H9 (cell line): Measurements from ENCODE around the gene TMEM63C. TPM values are rescaled to one million over a fixed set of nuclear protein-coding genes. Genes with fewer than 3 reads are reported as not detected.

Experiments
- DNase-seq: peaks from one replicate; pipeline ENCODE4 v3.0.0-alpha.2; 2017
- H2AFZ ChIP-seq: one replicate; pipeline ENCODE4 v1.6.1; 2013; ENCODE audit warnings: mild to moderate bottlenecking, low read length, control low read depth, moderate library complexity
- H2AK5ac ChIP-seq: 2 replicates; pipeline ENCODE4 v1.6.1; 2013; ENCODE audit warnings: low read length, control low read depth, mixed read lengths; ENCODE audit not compliant: insufficient read length
- H2BK120ac ChIP-seq: one replicate; pipeline ENCODE4 v1.6.1; 2013; ENCODE audit warnings: low read depth, mild to moderate bottlenecking, low read length, control low read depth, inconsistent platforms; ENCODE audit not compliant: poor library complexity, severe bottlenecking
- H2BK12ac ChIP-seq: 2 replicates; pipeline ENCODE4 v1.6.1; 2013; ENCODE audit warnings: low read length, control low read depth, mixed read lengths, low read depth; ENCODE audit not compliant: insufficient read length
- H2BK15ac ChIP-seq: 2 replicates; pipeline ENCODE4 v1.6.1; 2013; ENCODE audit warnings: low read depth, low read length, control low read depth
- H2BK20ac ChIP-seq: one replicate; pipeline ENCODE4 v1.6.1; 2013; ENCODE audit warnings: low read depth, mild to moderate bottlenecking, low read length, control low read depth, inconsistent platforms; ENCODE audit not compliant: poor library complexity, severe bottlenecking
- H2BK5ac ChIP-seq: 2 replicates; pipeline ENCODE4 v1.6.1; 2013; ENCODE audit warnings: low read length, control low read depth, mixed read lengths; ENCODE audit not compliant: insufficient read length
- H3K14ac ChIP-seq: 2 replicates; pipeline ENCODE4 v1.6.1; 2013; ENCODE audit warnings: low read length, control low read depth; ENCODE audit not compliant: insufficient read depth
- H3K18ac ChIP-seq: 2 replicates; pipeline ENCODE4 v1.6.1; 2013; ENCODE audit warnings: low read depth, mild to moderate bottlenecking, mixed read lengths, low read length, control low read depth; ENCODE audit not compliant: insufficient read length
- H3K23ac ChIP-seq: 2 replicates; pipeline ENCODE4 v1.6.1; 2013; ENCODE audit warnings: low read length, control low read depth, mixed read lengths, low read depth; ENCODE audit not compliant: insufficient read length
- H3K23me2 ChIP-seq: 2 replicates; pipeline ENCODE4 v1.6.1; 2013; ENCODE audit warnings: low read depth, mild to moderate bottlenecking, mixed read lengths, low read length, control low read depth; ENCODE audit not compliant: insufficient read length, poor library complexity, severe bottlenecking
- H3K27ac ChIP-seq: 2 replicates; pipeline ENCODE4 v1.5.1; 2013; ENCODE audit warnings: low read length, control low read depth, mixed read lengths, low read depth; ENCODE audit not compliant: insufficient read length
- H3K27me3 ChIP-seq: 2 replicates; pipeline ENCODE4 v1.6.1; 2013; ENCODE audit warnings: low read length, control low read depth, inconsistent platforms; ENCODE audit not compliant: insufficient read depth
- H3K4ac ChIP-seq: 2 replicates; pipeline ENCODE4 v1.6.1; 2013; ENCODE audit warnings: low read depth, mild to moderate bottlenecking, control low read depth, inconsistent platforms, low read length, moderate library complexity
- H3K4me1 ChIP-seq: 2 replicates; pipeline ENCODE4 v1.6.1; 2013; ENCODE audit warnings: low read length, control low read depth, inconsistent platforms; ENCODE audit not compliant: insufficient read depth
- H3K4me2 ChIP-seq: 2 replicates; pipeline ENCODE4 v1.6.1; 2013; ENCODE audit warnings: low read length, control low read depth, mixed read lengths; ENCODE audit not compliant: insufficient read length, insufficient read depth
- H3K56ac ChIP-seq: 2 replicates; pipeline ENCODE4 v1.6.1; 2013; ENCODE audit warnings: low read depth, mild to moderate bottlenecking, mixed read lengths, low read length, control low read depth; ENCODE audit not compliant: insufficient read length
- H3K79me1 ChIP-seq: 2 replicates; pipeline ENCODE4 v1.6.1; 2013; ENCODE audit warnings: low read depth, mild to moderate bottlenecking, moderate library complexity, low read length, control low read depth, inconsistent platforms; ENCODE audit not compliant: insufficient read depth, poor library complexity, severe bottlenecking
- H3K79me2 ChIP-seq: 2 replicates; pipeline ENCODE4 v1.6.1; 2013; ENCODE audit warnings: low read length, control low read depth, inconsistent platforms; ENCODE audit not compliant: insufficient read depth
- H3K9ac ChIP-seq: 2 replicates; pipeline ENCODE4 v1.6.1; 2013; ENCODE audit warnings: low read length, control low read depth, mixed read lengths; ENCODE audit not compliant: insufficient read length; ENCODE audit errors: extremely low read depth
- H3K9me3 ChIP-seq: one replicate; pipeline ENCODE4 v1.6.1; 2013; ENCODE audit warnings: low read depth, low read length, inconsistent platforms; ENCODE audit not compliant: control insufficient read depth
- H3T11ph ChIP-seq: one replicate; pipeline ENCODE4 v1.6.1; 2013; ENCODE audit warnings: mild to moderate bottlenecking, low read length, control low read depth, inconsistent platforms
- H4K20me1 ChIP-seq: one replicate; pipeline ENCODE4 v1.6.1; 2013; ENCODE audit not compliant: control insufficient read depth, insufficient read length, insufficient read depth
- H4K5ac ChIP-seq: 2 replicates; pipeline ENCODE4 v1.6.1; 2013; ENCODE audit warnings: low read depth, mild to moderate bottlenecking, mixed read lengths, low read length, control low read depth; ENCODE audit not compliant: insufficient read length
- H4K8ac ChIP-seq: replicated peaks from 2 replicates; pipeline ENCODE4 v1.6.1; 2013; ENCODE audit warnings: low read length, control low read depth, mixed read lengths, low read depth; ENCODE audit not compliant: insufficient read length
- H4K91ac ChIP-seq: 2 replicates; pipeline ENCODE4 v1.6.1; 2013; ENCODE audit warnings: low read depth, mild to moderate bottlenecking, moderate library complexity, mixed read lengths, low read length, control low read depth; ENCODE audit not compliant: insufficient read length
- H3K27ac Mint-ChIP-seq, 3 experiments: 2 replicates in 2 of 3; 3 replicates in 1 of 3; pipeline ENCODE4 v1.8.0; 2020 to 2021; ENCODE audit warnings: mixed read lengths in 3 of 3, mild to moderate bottlenecking in 1 of 3, moderate library complexity in 1 of 3
- H3K27me3 Mint-ChIP-seq: 2 replicates; pipeline ENCODE4 v1.8.0; 2021; ENCODE audit warnings: low read depth, mild to moderate bottlenecking, moderate library complexity, mixed read lengths
- H3K36me3 Mint-ChIP-seq, 3 experiments: 2 replicates in 2 of 3; 3 replicates in 1 of 3; pipeline ENCODE4 v1.8.0; 2020 to 2021; ENCODE audit warnings: low read depth in 3 of 3, mixed read lengths in 3 of 3; ENCODE audit not compliant: insufficient read depth in 1 of 3
- H3K4me1 Mint-ChIP-seq, 2 experiments: 2 replicates each; pipeline ENCODE4 v1.8.0; 2020; ENCODE audit warnings: mixed read lengths in 2 of 2
- H3K4me3 Mint-ChIP-seq, 2 experiments: 2 replicates in 1 of 2; 3 replicates in 1 of 2; pipeline ENCODE4 v1.8.0; 2020 to 2021; ENCODE audit warnings: mild to moderate bottlenecking in 2 of 2, mixed read lengths in 2 of 2, moderate library complexity in 1 of 2
- H3K9me3 Mint-ChIP-seq, 2 experiments: 2 replicates in 1 of 2; 3 replicates in 1 of 2; pipeline ENCODE4 v1.8.0; 2020; ENCODE audit warnings: mild to moderate bottlenecking in 2 of 2, mixed read lengths in 2 of 2, moderate library complexity in 1 of 2
- CTCF ChIP-seq: fragments of 200-600 bp; sonication (generic); conservative IDR thresholded peaks from 3 replicates; pipeline ENCODE4 v1.8.0; 2021; ENCODE audit warnings: antibody characterized with exemption, mild to moderate bottlenecking
- WGBS: extraction: QIAGEN DNeasy Blood & Tissue Kit; methylation state at CpG from one replicate; pipeline ENCODE4 v1.1.7; 2013; ENCODE audit warnings: missing lambda C conversion rate, low lambda C conversion rate, mixed read lengths; ENCODE audit not compliant: insufficient read length; ENCODE audit errors: extremely low coverage; 5-methylcytosine and 5-hydroxymethylcytosine counted together
- total RNA-seq: library from RNA; stranded (reverse); gene quantifications from 2 replicates; pipeline ENCODE4 v1.2.1, GENCODE V29; 2021

Gene TMEM63C
- total RNA-seq, 1 experiment from 2014 or later, result 2.2 TPM

DNA sequence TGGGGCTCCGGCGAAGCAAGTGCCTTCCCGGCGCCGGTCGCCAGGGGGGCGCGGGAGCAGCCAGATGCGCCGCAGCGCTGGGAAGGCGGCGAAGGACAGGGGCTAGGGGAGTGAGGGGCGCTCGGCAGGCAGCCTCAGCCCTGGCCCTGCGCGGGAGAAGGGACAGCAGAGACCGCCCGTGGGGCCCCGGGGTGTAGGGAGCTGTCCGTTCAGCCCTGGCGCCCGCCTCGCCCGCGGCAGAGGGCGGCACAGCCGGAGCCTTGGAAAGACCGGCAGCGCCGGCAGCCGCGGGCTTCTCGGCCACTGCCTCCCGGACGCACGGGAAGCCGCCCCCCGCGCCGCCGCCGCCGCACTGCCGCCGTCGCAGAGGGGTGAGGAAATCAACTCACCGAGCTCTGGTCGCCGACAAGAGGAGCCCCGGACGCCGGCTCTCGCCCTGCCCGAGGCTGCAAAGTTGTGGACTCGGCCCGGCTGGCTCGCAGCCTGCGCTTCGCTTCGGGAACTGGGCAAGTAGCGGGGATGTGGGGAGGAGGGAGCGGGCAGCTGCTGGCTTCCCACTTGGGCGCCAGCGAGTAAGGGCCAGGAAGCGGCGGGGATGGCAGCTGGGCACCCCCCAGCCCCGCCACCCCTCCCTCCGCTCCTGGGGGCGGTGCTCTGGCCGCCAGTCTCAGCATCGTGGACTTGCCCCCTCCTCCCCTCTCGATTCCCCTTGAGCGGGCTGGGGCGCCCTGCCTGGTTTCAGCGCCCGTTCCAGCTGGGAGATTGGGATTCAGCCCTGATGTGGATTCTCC lies 40.2 kb upstream of the TMEM63C start, which contains the start of gene ZDHHC22:
Gene ZDHHC22, minus strand, starts transcription at position 578 of the 791 bp plus-strand sequence. CDS start 2,053 bp downstream, outside the sequence.
- H3K27me3 ChIP-seq, result no peaks in the 10 kb centered on the region
- H3K36me3 Mint-ChIP-seq, result peaks cover 9 to 24% (median 22%) of the 10 kb centered on the region in 3 experiments
- no peak within 1 kb of the TSS for H4K91ac ChIP-seq
- no peak within 1 kb of the TSS for H2BK12ac ChIP-seq
- H2BK15ac ChIP-seq, result no peak within 1 kb of the TSS
- no peak within 1 kb of the TSS for H3K23ac ChIP-seq
- H3K9ac ChIP-seq, result peak within 1 kb of the TSS; percentile 52
- H4K5ac ChIP-seq, result no peak within 1 kb of the TSS
- peak; percentile 73 for TF ChIP-seq CTCF
- H3K27me3 Mint-ChIP-seq, result peaks cover 22% of the 10 kb centered on the region
- H4K8ac ChIP-seq, result no peak within 1 kb of the TSS
- H3K9me3 Mint-ChIP-seq, result no peaks in the 10 kb centered on the region
- H3K56ac ChIP-seq, result no peak within 1 kb of the TSS
- peak within 1 kb of the TSS in 2 of 3 experiments; percentile 73 to 95; a peak in 4 of 7 replicates for H3K27ac Mint-ChIP-seq
- H4K20me1 ChIP-seq, result no peaks in the 10 kb centered on the region
- H2BK120ac ChIP-seq, result no peak within 1 kb of the TSS
- H2AFZ ChIP-seq, result no peak within 1 kb of the TSS
- H3K79me1 ChIP-seq, result no peaks in the 10 kb centered on the region
- H2BK5ac ChIP-seq, result no peak within 1 kb of the TSS
- H3K23me2 ChIP-seq, result peaks cover 29% of the 10 kb centered on the region
- H2AK5ac ChIP-seq, result no peak within 1 kb of the TSS
- H3K4me3 Mint-ChIP-seq, result peak within 1 kb of the TSS; percentile 80 to 98
- peaks cover 53 to 56% of the 10 kb centered on the region in 2 experiments for H3K4me1 Mint-ChIP-seq
- H3K79me2 ChIP-seq, result peaks cover 2% of the 10 kb centered on the region; the same call in 1 of the 2 replicates
- H2BK20ac ChIP-seq, result no peak within 1 kb of the TSS
- no peaks in the 10 kb centered on the region for H3K9me3 ChIP-seq
- peak within 1 kb of the TSS; percentile 64; the same call in 1 of the 2 replicates for H3K14ac ChIP-seq
- H3K4me2 ChIP-seq, result peak within 1 kb of the TSS; percentile 89
- no CpG with 5 or more reads among the region's 77 CpGs for WGBS
- H3K4me1 ChIP-seq, result peaks cover 24% of the 10 kb centered on the region; the same call in 1 of the 2 replicates
- H3K4ac ChIP-seq, result no peak within 1 kb of the TSS
- no peak within 1 kb of the TSS for H3K18ac ChIP-seq
- H3T11ph ChIP-seq, result no peak within 1 kb of the TSS
- DNase-seq, result peak; percentile 80
- no peak within 1 kb of the TSS for H3K27ac ChIP-seq
